Lower leg skin (tissue), 3 donors: ENCODE results near the gene KCNH5.

Source experiments
- POLR2A ChIP-seq, 2 donors: fragments of 450-650 bp; IDR thresholded peaks; one replicate each; pipeline ENCODE4 v1.6.1; 2016 to 2017; ENCODE audit warnings: antibody characterized with exemption in 2 of 2, mild to moderate bottlenecking in 1 of 2, moderate library complexity in 1 of 2
- TF ChIP-seq, protein P1 (sequence below), 3 donors: fragments of 450-650 bp; IDR thresholded peaks; one replicate each; pipeline ENCODE4 v1.5.1; 2016; ENCODE audit warnings: antibody characterized with exemption in 3 of 3, mild to moderate bottlenecking in 3 of 3, moderate library complexity in 2 of 3

DNA sequence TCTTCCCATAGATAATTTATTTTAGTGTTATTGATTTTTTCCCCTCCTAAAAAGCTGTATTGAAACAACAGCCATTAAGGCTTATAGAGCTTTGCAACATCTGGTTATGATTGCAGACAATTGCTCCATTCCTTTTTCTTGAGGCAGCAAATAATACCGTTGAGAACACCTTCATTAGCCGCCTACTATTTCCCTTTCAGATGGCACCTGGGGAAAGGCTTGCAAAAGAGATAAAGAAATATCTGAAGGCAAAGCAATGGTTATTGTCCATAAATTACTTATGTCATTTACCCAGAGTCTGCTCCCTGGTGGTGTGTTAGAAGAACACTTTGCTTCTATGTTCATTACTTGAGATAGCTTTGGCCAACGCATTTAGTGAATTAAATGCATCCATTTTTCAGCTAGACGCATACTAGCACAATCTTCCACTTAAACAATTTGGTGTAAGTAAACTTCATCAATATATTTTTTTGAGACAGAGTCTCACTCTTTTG, 377.8 kb downstream of the KCNH5 start:
- no peak for TF ChIP-seq POLR2A (IDR thresholded peaks at IDR 0.05)
- TF ChIP-seq, protein P1, sequence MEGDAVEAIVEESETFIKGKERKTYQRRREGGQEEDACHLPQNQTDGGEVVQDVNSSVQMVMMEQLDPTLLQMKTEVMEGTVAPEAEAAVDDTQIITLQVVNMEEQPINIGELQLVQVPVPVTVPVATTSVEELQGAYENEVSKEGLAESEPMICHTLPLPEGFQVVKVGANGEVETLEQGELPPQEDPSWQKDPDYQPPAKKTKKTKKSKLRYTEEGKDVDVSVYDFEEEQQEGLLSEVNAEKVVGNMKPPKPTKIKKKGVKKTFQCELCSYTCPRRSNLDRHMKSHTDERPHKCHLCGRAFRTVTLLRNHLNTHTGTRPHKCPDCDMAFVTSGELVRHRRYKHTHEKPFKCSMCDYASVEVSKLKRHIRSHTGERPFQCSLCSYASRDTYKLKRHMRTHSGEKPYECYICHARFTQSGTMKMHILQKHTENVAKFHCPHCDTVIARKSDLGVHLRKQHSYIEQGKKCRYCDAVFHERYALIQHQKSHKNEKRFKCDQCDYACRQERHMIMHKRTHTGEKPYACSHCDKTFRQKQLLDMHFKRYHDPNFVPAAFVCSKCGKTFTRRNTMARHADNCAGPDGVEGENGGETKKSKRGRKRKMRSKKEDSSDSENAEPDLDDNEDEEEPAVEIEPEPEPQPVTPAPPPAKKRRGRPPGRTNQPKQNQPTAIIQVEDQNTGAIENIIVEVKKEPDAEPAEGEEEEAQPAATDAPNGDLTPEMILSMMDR (IDR thresholded peaks at IDR 0.05), result no peak
